Measurements from ENCODE around the gene FMN2. TPM values are rescaled to one million over a fixed set of nuclear protein-coding genes. Genes with fewer than 3 reads are reported as not detected.

FMN2 gene
- polyA plus RNA-seq, 3 donors = not detected

DNA sequence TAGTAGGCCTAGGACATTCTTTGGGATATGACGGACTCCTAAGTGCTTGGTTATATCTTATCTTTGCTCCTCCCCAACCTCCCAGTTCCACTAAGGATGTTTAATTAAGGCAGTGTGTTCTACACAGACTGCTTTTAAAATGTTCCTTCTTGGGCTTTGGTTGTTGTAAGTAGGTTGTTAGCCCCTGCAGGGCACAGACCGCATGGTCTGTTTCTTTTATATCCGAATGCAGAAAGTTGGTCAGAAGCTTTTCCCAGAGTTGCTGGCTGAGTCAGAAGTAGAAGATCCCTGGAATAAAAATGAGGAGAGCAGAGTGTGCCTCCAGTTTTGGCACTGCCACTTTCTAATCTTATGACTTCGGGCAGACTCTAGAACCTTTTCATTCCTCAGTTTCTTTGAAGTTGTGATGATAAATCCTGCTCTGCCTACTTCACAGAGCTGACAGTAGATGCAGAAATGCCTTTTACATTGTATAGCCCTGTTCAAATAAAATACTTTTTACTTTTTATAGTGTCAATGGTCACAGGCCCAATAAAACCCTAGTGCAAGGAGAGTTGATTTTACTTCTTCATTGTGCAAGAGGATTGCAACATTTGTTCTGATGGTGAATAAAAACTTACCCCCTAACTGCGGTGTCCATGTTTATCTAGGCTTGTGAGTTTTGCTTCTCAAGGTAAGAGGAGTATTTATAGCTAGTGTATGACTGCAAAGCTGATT is 18.4 kb downstream of the FMN2 start:
- Mint-ChIP-seq H3K4me1 (no peaks in the 10 kb centered on the region), H3K27ac (no peak overlapping the region), H3K4me3 (no peak overlapping the region), H3K36me3 (no peaks in the 10 kb centered on the region), H3K27me3 (ENCODE audit: low read depth in 3 of 3) (peaks cover 0 to 4% (median 0%) of the 10 kb centered on the region in 3 donors), H3K9me3 (peaks cover 0 to 4% (median 3%) of the 10 kb centered on the region in 7 donors)
- no peak for DNase-seq
- no peak overlapping the region for H3K27ac ChIP-seq (ENCODE audit: low read depth in 1 of 2, low read length in 2 of 2)
- H4K20me1 ChIP-seq (ENCODE audit: insufficient read depth, low read length) = no peaks in the 10 kb centered on the region
- no peak overlapping the region for H3K4me3 ChIP-seq (replicated peaks in 1 of 3; ENCODE audit: low read depth in 2 of 3, low read length in 3 of 3)
- no peaks in the 10 kb centered on the region for H3K36me3 ChIP-seq (replicated peaks in 1 of 2; ENCODE audit: control insufficient read depth in 1 of 2, insufficient read depth in 2 of 2, low read length in 2 of 2)
- no peak overlapping the region for H2AFZ ChIP-seq (ENCODE audit: insufficient read depth, low read depth, low read length, poor library complexity, severe bottlenecking)
- H3K4me2 ChIP-seq (replicated peaks; ENCODE audit: extremely low read depth, low read length, poor library complexity, severe bottlenecking) = no peak overlapping the region
- no peaks in the 10 kb centered on the region for H3K4me1 ChIP-seq (ENCODE audit: control insufficient read depth in 1 of 2, insufficient read depth in 2 of 2, low read length in 2 of 2)
- intact Hi-C loops (cut with micrococcal nuclease) = no loop called here
- H3K9ac ChIP-seq (ENCODE audit: insufficient read depth, low read length, poor library complexity, severe bottlenecking) = no peak overlapping the region
- H3K27me3 ChIP-seq (ENCODE audit: control insufficient read depth in 2 of 2, insufficient read depth in 2 of 2, low read length in 2 of 2) = no peaks in the 10 kb centered on the region
- 80% methylated on average over 2 of the region's 5 CpGs for WGBS (ENCODE audit: insufficient coverage)
- H3K79me2 ChIP-seq (ENCODE audit: insufficient read depth, low read length) = no peaks in the 10 kb centered on the region
- H3K9me3 ChIP-seq (replicated peaks in 1 of 2; ENCODE audit: control insufficient read depth in 1 of 2, insufficient read depth in 1 of 2, low read length in 2 of 2) = no peaks in the 10 kb centered on the region
- TF ChIP-seq, protein P1, sequence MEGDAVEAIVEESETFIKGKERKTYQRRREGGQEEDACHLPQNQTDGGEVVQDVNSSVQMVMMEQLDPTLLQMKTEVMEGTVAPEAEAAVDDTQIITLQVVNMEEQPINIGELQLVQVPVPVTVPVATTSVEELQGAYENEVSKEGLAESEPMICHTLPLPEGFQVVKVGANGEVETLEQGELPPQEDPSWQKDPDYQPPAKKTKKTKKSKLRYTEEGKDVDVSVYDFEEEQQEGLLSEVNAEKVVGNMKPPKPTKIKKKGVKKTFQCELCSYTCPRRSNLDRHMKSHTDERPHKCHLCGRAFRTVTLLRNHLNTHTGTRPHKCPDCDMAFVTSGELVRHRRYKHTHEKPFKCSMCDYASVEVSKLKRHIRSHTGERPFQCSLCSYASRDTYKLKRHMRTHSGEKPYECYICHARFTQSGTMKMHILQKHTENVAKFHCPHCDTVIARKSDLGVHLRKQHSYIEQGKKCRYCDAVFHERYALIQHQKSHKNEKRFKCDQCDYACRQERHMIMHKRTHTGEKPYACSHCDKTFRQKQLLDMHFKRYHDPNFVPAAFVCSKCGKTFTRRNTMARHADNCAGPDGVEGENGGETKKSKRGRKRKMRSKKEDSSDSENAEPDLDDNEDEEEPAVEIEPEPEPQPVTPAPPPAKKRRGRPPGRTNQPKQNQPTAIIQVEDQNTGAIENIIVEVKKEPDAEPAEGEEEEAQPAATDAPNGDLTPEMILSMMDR (IDR thresholded peaks at IDR 0.05) = no peak

DNA sequence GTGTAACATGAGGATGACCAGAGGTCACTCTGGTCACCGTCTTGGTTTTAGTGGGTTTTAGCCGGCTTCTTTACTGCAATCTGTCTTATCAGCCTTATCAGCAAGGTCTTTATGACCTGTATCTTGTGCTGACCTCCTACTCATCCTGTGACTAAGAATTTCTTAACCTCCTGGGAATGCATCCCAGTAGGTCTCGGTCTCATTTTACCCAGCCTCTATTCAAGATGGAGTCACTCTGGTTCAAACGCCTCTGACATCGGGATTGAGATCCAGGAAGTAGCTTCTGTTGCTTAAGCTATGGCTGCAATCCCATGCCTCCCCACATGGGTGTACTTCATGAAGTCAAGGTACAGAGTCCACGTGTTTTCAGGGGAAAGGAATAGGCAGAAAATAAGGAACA is 19.9 kb downstream of the FMN2 start:
- H3K4me1 Mint-ChIP-seq = no peaks in the 10 kb centered on the region
- H3K36me3 Mint-ChIP-seq = no peaks in the 10 kb centered on the region
- no peak overlapping the region for H3K4me2 ChIP-seq (replicated peaks; ENCODE audit: extremely low read depth, low read length, poor library complexity, severe bottlenecking)
- intact Hi-C loops (cut with micrococcal nuclease) = no loop called here
- DNase-seq = no peak
- no peaks in the 10 kb centered on the region for H3K27me3 ChIP-seq (ENCODE audit: control insufficient read depth in 2 of 2, insufficient read depth in 2 of 2, low read length in 2 of 2)
- H3K9ac ChIP-seq (ENCODE audit: insufficient read depth, low read length, poor library complexity, severe bottlenecking) = no peak overlapping the region
- no peaks in the 10 kb centered on the region for H3K36me3 ChIP-seq (replicated peaks in 1 of 2; ENCODE audit: control insufficient read depth in 1 of 2, insufficient read depth in 2 of 2, low read length in 2 of 2)
- 87% methylated on average over 4 of the region's 6 CpGs for WGBS (ENCODE audit: insufficient coverage)
- H3K27ac Mint-ChIP-seq = no peak overlapping the region
- no peaks in the 10 kb centered on the region for H3K4me1 ChIP-seq (ENCODE audit: control insufficient read depth in 1 of 2, insufficient read depth in 2 of 2, low read length in 2 of 2)
- H4K20me1 ChIP-seq (ENCODE audit: insufficient read depth, low read length) = no peaks in the 10 kb centered on the region
- H3K9me3 ChIP-seq (replicated peaks in 1 of 2; ENCODE audit: control insufficient read depth in 1 of 2, insufficient read depth in 1 of 2, low read length in 2 of 2) = peaks cover 0 to 7% of the 10 kb centered on the region in 2 donors
- H3K4me3 ChIP-seq (replicated peaks in 1 of 3; ENCODE audit: low read depth in 2 of 3, low read length in 3 of 3) = no peak overlapping the region
- H3K9me3 Mint-ChIP-seq = peaks cover 0 to 8% (median 3%) of the 10 kb centered on the region in 7 donors
- no peak overlapping the region for H3K27ac ChIP-seq (ENCODE audit: low read depth in 1 of 2, low read length in 2 of 2)
- no peak overlapping the region for H2AFZ ChIP-seq (ENCODE audit: insufficient read depth, low read depth, low read length, poor library complexity, severe bottlenecking)
- H3K79me2 ChIP-seq (ENCODE audit: insufficient read depth, low read length) = no peaks in the 10 kb centered on the region
- H3K27me3 Mint-ChIP-seq (ENCODE audit: low read depth in 3 of 3) = peaks cover 0 to 4% (median 0%) of the 10 kb centered on the region in 3 donors
- TF ChIP-seq, protein P1 (IDR thresholded peaks at IDR 0.05) = no peak
- no peak overlapping the region for H3K4me3 Mint-ChIP-seq
